Measurements from ENCODE around the gene ZMIZ2. TPM values are rescaled to one million over a fixed set of nuclear protein-coding genes. Genes with fewer than 3 reads are reported as not detected.
A peak's percentile ranks its signal among the peaks of the same experiment; 100 is the strongest.

ZMIZ2 gene
- total RNA-seq, 1 experiment from 2014 or later = 0.92 TPM

DNA sequence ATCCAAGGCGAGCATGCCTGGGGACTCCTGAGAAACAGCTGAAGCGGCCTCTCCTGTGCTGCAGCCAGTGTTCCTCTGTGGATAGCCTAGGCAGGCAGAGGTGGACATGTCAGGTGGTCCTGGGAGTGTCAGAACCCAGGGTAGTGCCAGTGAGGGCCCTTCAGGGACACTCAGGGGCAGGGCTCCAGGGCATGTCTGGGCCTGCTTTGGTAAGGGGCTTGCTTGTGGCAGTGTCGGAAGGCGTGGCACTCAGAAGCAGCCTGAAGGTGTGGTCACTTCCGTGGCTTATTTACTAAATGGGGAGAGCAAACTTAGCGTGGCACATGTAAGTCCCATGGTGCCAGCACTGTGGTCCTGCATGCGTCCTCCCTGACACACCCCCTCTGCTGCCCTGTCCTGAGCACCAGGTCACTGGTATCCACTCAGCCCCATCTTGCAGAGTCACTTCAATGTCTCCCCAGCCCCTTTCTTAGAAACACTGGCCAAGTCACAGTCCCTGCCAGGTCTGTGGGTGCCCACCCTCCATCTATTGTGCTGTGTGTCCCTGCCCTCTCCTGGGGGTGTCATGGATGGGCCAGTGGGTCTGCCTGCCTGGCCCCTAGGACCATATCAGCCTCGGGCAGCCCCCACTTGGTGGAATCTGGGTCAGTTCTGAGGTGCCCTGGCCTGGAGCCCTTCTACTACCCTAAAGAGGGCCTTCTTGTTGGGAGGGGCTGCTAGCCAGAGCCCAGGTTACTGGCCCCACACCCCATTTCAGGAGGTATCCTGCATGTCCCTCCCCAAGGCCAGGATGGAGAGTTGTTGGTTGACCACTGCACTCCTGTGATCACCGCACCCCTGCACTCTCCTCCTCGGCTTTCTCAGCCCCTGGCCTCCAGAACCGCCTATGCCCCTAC, 6.4 kb downstream of the ZMIZ2 start:
- no peak for DNase-seq (ENCODE audit: low spot score)
- in situ Hi-C loops (cut with HindIII; ENCODE audit: low sequenced_read_pairs) = no loop called here

DNA sequence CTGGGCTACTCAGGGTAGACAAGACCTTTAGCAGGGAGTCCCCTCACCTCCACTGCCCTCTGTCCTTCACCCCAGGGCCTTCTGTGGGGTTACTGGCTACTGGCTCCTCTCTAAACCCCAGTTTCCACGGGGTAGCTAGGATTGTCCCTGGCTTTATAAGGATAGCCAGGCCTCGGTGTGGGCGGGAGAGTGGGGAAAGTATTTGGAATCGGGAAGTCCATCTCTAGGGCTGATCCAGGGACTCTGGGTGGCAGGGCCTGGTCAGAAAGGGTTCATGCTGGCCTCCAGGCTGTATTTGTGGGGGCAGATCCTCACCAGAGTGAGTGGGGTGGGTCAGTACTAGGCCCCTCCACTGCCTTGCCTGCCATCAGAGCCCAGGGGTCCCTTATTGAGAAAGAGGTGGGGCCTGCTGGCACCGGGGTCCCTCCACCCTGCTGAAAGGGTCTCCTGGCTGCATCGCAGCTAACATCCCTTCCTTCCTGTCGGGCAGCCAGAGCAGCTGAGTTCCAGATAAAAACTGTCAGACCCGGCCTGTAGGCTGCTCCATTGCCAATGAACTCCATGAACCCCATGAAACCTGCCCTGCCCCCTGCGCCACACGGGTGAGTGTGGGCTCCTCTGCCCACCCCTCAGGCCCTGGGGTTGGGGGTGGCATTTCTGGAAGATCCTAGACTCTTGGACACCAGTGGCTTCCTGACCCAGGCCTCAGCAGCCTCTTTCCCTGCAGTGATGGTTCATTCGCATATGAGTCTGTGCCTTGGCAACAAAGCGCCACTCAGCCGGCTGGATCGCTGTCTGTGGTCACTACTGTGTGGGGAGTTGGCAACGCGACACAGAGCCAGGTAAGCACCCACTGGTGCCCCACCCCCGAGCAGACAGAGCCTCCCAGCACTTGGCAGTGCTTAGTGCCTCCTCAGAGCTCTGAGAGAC, 7.3 kb downstream of the ZMIZ2 start:
- peak; percentile 48 for DNase-seq (ENCODE audit: low spot score)
- in situ Hi-C loops (cut with HindIII; ENCODE audit: low sequenced_read_pairs) = no loop called here

DNA sequence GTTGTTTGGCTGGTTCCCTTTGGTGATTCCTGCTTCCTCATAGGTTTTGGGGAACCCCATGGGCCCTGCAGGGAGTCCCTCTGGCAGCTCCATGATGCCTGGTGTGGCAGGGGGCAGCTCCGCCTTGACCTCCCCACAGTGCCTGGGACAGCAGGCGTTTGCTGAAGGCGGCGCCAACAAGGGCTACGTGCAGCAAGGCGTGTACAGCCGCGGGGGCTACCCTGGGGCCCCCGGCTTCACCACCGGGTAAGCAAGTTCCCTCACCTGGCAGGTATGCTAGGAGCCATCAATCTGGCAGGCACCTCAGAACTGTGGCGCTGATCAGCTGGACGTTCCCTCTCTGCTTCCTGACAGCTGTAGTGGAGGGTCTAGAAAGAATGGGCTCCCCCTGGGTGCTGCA, 8.3 kb downstream of the ZMIZ2 start:
- DNase-seq (ENCODE audit: low spot score) = no peak
- in situ Hi-C loops (cut with HindIII; ENCODE audit: low sequenced_read_pairs) = no loop called here

DNA sequence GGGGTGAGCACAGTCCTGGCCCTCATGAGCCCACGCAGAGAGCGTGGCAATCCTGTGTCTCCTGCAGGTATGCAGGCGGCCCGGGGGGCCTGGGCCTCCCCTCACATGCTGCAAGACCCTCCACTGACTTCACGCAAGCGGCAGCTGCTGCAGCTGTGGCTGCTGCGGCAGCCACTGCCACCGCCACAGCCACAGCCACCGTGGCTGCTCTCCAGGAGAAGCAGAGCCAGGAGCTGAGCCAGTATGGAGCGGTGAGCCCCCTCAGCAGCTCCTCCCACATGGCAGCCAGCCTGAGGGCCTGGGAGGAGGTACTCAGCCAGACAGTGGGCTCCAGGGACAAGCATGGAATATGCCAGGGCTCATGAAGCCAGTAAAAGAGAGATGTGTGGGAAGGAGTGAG, 8.7 kb downstream of the ZMIZ2 start:
- in situ Hi-C loops (cut with HindIII; ENCODE audit: low sequenced_read_pairs) = no loop called here
- no peak for DNase-seq (ENCODE audit: low spot score)

DNA sequence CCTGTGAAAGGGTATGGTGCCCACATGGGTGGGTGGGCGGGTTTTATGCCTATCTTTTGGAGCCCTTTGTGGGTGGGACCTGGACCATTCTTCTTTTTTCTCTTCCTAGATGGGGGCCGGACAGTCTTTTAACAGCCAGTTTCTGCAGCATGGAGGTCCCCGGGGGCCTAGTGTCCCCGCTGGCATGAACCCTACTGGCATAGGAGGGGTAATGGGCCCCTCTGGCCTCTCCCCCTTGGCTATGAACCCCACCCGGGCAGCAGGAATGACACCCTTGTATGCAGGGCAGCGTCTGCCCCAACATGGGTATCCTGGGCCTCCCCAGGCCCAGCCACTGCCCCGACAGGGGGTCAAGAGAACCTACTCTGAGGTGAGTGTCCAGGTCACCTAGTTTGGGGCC, 9.1 kb downstream of the ZMIZ2 start:
- in situ Hi-C loops (cut with HindIII; ENCODE audit: low sequenced_read_pairs) = no loop called here
- no peak for DNase-seq (ENCODE audit: low spot score)

DNA sequence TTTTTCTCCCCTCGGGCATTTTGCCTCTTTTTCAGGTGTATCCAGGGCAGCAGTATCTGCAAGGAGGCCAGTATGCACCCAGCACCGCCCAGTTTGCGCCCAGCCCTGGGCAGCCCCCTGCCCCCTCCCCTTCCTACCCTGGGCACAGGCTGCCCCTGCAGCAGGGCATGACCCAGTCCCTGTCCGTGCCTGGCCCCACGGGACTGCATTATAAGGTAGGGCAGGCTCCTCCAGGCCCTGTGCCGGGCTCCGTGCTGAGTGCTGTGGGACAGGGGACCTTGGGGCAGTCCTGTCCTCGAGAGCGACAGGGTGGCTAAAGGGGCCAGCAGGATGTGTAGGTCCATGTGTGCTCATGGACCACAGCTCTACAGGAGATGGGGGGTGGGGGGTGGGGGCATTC, 10.6 kb downstream of the ZMIZ2 start:
- DNase-seq (ENCODE audit: low spot score) = no peak
- in situ Hi-C loops (cut with HindIII; ENCODE audit: low sequenced_read_pairs) = no loop called here

DNA sequence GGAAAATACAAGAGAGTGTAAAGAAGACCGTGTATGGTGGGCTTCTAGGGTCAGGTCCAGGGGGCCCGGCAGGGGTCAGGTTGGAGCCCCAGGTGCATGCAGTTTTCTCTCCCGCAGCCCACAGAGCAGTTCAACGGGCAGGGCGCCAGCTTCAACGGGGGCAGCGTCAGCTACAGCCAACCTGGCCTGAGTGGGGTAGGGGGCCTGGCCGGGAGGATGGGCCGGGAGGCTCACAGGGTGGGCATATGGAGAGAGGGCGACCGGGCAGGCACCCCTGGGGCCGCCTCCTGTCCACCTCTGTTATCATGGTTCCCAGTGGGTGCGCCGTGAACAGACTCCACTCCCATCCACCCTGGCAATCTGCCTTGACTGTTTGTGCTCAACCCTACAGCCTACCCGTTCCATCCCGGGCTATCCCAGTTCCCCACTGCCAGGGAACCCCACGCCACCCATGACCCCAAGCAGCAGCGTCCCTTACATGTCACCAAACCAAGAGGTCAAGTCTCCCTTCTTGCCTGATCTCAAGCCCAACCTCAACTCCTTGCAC, 11.5 kb downstream of the ZMIZ2 start:
- DNase-seq (ENCODE audit: low spot score) = no peak
- in situ Hi-C loops (cut with HindIII; ENCODE audit: low sequenced_read_pairs) = no loop called here

DNA sequence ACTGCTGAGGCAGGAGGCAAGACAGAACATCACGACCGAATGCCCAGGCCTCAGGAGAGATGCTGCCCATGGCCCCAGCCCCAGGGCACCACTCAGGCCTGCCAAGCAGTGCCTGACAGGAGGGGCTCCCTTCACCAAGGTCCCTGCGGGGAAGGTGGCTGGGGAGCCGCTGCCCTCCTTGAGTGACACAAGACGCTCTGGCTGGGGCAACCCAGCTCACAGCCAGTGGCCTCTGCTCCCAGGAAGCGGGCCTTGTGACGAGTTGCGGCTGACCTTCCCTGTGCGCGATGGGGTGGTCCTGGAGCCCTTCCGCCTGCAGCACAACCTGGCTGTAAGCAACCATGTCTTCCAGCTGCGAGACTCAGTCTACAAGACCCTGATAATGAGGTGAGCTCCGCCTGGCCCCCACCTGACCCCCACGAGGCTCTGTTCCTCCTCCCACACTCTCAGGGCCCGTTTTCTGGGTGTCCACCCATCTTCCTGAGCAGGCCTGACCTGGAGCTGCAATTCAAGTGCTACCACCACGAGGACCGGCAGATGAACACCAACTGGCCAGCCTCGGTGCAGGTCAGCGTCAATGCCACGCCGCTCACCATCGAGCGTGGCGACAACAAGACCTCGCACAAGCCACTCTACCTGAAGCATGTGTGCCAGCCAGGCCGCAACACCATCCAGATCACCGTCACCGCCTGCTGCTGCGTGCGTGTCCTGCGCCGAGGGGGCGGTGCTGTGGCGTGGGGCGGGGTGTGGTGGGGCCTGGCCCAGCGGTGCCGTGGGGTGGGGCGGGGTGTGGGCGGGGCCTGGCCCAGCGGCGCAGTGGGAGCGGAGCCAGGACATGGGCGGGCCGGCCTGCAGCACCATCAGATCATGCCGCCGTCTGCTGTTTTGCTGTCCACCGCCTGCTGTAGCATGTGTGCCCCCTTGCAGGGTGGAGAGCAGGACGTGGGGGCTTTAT, 12.8 kb downstream of the ZMIZ2 start:
- in situ Hi-C loops (cut with HindIII; ENCODE audit: low sequenced_read_pairs) = no loop called here
- no peak for DNase-seq (ENCODE audit: low spot score)

DNA sequence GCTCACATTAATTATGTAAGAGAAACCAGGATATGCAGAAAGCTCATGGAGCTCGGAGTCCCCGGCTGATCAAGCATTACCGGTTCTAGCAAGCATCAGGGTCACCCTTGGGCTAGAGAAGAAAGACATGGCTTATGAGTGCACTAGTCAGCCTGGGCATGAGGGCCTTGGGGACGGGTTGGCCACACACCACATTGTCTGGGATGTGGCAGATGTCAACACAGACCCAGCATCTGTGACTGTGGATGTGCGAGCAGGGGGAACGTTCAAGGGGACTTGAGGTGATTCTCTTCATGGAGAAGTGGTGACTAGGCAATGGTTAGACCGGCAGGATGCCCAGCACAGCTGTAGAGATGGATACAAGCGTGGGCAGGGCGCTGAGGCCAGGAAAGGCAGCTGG, 13.7 kb downstream of the ZMIZ2 start:
- no peak for DNase-seq (ENCODE audit: low spot score)
- in situ Hi-C loops (cut with HindIII; ENCODE audit: low sequenced_read_pairs) = no loop called here

DNA sequence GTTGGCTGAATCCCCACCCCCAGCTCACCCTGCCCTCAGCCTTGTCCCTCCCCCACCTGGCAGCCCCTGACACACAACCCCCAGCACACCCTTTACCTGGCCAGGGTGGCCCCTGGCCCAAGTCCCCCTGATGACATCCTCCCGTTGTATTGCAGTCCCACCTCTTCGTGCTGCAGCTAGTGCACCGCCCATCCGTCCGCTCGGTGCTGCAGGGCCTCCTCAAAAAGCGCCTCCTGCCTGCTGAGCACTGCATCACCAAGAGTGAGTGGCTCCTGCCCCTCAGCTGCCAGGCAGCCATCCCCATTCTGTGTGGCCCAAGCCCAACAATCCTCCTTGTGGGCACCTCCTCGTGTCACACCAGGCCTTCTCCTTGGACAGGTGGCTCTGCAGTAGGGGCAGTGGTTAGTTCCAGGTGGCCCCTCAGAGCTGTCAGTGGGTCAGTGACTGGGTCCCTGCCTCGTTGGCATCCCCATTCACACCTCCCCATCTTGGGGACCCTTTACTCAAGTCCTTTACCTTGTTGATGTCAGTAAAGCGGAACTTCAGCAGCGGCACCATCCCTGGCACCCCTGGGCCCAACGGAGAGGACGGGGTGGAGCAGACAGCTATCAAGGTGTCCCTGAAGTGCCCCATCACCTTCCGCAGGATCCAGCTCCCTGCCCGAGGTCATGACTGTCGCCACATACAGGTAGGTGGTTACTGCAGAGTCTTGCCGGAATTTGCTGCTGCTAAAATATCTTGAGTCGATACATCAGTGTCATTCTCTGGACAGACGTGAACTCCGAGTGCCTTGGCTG, 14.3 kb downstream of the ZMIZ2 start:
- DNase-seq (ENCODE audit: low spot score) = no peak
- in situ Hi-C loops (cut with HindIII; ENCODE audit: low sequenced_read_pairs) = no loop called here

DNA sequence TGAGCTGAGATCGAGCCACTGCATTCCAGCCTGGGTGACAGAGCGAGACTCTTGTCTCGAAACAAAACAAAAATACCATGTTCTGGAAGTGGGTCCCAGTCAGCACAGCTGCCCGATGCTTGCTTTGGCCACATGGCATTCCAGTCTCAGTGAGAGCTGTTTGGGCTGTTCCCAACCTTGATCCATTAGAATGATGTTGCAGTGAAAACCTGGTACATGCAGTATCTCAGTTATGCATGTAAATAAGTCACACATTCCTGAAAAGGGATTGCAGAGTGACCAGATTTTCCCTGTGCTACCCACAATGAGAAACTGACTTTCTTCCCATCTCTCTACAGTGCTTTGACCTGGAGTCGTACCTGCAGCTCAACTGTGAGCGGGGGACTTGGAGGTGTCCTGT, 15.4 kb downstream of the ZMIZ2 start:
- DNase-seq (ENCODE audit: low spot score) = no peak
- in situ Hi-C loops (cut with HindIII; ENCODE audit: low sequenced_read_pairs) = no loop called here

DNA sequence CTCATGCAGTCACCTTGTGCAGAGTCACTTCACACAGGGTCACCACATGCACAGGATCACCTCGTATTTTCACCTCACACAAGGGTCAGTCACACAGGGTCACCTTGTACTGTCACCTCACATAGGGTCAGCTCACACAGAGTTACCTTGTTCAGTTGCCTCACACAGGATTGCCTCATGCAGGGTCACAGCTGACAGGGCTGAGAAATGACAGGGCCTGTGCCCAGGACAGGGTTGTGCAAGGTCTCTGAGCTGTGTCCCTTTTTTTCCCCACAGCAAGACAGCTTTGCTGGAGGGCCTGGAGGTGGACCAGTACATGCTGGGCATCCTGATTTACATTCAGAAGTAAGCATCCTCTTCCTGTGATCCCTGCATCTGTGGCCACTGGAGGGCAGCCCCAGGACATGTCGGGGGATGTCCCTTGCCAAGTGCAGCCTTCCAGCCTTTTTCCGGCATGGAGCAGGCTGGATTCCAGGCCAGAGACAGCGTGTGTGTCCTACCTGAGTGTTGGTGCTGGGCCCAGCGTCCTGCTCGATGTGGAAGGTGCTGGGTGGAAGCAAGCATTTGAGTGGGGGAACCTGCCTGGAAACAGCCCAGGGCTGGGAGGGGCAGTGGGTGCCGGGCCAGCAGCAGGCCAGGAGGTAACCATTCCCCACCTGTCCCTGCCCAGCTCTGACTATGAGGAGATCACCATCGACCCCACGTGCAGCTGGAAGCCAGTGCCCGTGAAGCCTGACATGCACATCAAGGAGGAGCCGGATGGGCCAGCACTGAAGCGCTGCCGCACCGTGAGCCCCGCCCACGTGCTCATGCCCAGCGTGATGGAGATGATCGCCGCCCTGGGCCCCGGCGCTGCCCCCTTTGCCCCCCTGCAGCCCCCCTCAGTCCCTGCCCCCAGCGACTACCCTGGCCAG, 16.3 kb downstream of the ZMIZ2 start:
- in situ Hi-C loops (cut with HindIII; ENCODE audit: low sequenced_read_pairs) = no loop called here
- DNase-seq (ENCODE audit: low spot score) = peak; percentile 68

DNA sequence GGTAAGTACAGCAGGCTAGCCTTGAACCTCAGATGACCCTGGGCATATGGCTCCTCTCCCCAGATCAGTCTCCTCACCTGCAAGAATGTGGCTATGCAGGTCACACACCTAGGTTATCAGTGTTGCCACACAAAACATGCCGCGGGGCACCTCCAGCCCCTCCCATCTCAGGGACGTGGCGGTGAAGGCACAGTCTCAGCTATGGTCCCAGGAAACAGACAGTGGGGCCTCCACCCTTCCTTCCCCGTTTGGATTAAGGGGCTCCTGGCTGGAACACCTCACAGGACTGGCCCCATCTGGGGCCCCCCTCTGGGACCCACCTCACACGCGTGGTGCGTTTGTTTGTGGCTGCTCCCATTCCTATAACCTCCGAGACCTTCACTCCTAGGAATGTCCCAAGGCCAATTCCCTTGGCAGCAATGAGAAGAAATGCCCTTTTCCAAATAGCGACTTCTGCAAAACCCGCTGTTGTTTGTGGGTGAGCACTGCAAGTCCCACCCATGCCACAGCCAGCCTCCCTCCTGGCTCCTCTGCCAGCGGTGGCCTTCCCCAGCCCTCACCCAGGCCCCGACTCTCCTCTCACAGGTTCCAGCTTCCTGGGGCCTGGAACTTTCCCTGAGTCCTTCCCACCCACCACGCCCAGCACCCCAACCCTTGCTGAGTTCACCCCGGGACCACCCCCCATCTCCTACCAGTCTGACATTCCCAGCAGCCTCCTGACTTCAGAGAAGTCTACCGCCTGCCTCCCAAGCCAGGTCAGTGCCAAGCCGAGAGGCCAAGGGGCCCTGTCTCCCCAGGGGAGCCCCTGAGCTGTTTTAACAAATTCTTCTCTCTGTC, 17.1 kb downstream of the ZMIZ2 start:
- in situ Hi-C loops (cut with HindIII; ENCODE audit: low sequenced_read_pairs) = no loop called here

DNA sequence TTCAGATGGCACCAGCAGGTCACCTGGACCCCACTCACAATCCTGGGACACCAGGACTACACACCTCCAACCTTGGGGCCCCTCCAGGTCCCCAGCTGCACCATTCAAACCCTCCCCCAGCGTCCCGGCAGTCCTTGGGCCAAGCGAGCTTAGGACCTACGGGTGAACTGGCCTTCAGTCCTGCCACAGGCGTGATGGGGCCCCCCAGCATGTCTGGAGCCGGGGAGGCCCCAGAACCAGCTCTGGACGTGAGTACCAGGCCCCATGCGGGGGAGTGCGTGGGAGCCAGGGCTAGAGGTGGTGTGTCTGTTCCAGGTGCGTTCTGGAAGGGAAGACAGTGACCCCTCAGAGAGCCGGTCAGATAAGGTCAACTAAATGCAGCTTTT, 17.8 kb downstream of the ZMIZ2 start:
- DNase-seq (ENCODE audit: low spot score) = no peak
- in situ Hi-C loops (cut with HindIII; ENCODE audit: low sequenced_read_pairs) = no loop called here

More for the DNA sequence above, 17.1 kb downstream of the ZMIZ2 start:
- no peak for DNase-seq (ENCODE audit: low spot score)

DNA sequence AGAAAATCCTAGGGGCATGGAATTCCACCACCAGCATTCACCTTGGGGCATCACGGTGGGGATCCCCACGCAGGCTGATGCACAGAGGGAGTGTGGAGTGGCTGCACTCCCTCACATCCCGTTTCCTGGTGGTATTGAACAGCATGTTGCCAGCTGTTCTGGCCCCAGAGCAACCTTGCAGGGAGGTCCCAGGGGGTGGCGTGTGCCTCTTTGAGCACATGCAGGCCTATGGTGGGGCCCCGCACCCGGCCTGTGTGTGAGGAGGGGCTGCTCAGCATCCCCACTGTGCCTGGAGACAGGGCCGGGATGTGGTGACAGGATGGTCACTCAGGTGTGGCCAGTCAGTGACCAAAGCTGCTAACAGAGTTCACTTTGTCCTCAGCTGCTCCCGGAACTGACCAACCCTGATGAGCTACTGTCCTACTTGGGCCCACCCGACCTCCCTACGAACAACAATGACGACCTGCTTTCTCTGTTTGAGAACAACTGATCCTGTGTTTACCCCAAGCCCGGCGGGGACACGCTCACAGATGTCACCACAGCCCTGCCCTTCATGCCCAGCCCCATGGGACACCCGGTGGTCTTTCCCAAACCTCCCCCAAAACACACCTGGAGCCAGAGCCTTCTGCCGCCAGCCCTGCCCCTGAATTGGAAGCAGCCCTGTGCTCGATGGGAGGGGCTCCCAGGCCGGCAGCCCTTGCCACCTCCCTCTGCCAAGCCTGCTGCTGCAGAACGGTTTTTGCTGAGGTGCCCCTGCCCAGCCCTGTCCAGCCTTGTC, 18.7 kb downstream of the ZMIZ2 start:
- no peak for DNase-seq (ENCODE audit: low spot score)
- in situ Hi-C loops (cut with HindIII; ENCODE audit: low sequenced_read_pairs) = no loop called here

All from G401 (cell line).